ENCODE data around the gene AEN. TPM values are rescaled to one million over a fixed set of nuclear protein-coding genes. Genes with fewer than 3 reads are reported as not detected.

The AEN gene
- total and polyA plus RNA-seq, 8 donors, result 1.8 to 35.3 (median 14.3) TPM

DNA sequence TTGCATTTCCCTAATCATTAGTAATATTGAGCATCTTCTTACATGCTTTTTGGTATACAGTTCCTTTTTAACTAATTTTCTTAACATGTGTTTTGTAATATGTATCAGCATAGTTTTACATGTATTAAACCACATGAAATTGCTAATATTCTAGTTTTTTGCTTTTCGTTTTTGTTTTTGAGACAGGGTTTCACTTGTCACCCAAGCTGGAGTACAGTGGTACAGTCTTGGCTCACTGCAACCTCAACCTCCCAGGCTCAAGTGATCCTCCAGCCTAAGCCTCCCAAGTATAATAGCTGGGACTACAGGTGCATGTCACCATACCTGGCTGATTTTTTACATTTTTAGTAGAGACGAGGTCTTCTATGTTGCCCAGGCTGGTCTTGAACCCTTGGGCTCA is 13.3 kb downstream of the AEN start:
- Histone ChIP-seq H3K27ac (peak overlapping the region in 4 of 5 donors; percentile 91 to 99 (median 98)), H3K4me1 (peaks cover 40 to 55% (median 49%) of the 10 kb centered on the region in 4 donors), H3K9me3 (no peaks in the 10 kb centered on the region), H3K36me3 (peaks cover 17 to 38% (median 31%) of the 10 kb centered on the region in 4 donors), H3K27me3 (no peaks in the 10 kb centered on the region), H3K4me3 (no peak overlapping the region)
- no peak for DNase-seq
- 87 to 100% (median 89%) methylated on average over 2 of the region's 2 CpGs for WGBS, 5 donors
- intact Hi-C loops (cut with DNase I; ENCODE audit: low total_unique reads), result no loop called here
- TF ChIP-seq, protein P1, sequence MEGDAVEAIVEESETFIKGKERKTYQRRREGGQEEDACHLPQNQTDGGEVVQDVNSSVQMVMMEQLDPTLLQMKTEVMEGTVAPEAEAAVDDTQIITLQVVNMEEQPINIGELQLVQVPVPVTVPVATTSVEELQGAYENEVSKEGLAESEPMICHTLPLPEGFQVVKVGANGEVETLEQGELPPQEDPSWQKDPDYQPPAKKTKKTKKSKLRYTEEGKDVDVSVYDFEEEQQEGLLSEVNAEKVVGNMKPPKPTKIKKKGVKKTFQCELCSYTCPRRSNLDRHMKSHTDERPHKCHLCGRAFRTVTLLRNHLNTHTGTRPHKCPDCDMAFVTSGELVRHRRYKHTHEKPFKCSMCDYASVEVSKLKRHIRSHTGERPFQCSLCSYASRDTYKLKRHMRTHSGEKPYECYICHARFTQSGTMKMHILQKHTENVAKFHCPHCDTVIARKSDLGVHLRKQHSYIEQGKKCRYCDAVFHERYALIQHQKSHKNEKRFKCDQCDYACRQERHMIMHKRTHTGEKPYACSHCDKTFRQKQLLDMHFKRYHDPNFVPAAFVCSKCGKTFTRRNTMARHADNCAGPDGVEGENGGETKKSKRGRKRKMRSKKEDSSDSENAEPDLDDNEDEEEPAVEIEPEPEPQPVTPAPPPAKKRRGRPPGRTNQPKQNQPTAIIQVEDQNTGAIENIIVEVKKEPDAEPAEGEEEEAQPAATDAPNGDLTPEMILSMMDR (IDR thresholded peaks at IDR 0.05), result no peak
- TF ChIP-seq POLR2A (IDR thresholded peaks at IDR 0.05) (no peak), POLR2AphosphoS5 (IDR thresholded peaks at IDR 0.05) (no peak), EP300 (IDR thresholded peaks at IDR 0.05) (no peak)

DNA sequence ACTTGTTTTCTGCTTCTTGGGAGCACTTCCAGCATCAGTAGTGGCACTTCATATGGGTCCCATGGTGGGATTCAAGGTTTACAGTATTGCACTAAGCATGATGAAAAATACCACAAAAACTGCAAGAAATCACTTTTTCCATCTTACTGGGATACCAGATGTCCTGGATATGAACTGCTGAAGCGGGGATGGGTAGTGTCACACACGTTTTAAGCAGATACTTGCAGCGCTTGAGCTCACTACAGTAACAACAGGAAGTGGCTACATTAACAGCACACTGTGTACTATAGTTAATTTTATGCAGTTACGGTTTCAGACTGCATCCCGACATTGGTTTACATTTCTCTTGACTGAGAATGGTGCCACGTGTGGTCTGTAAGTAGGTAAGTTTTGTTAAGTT is 14.2 kb downstream of the AEN start:
- 36 to 57% (median 42%) methylated on average over 6 of the region's 6 CpGs for WGBS, 5 donors
- H3K27ac ChIP-seq, result peak overlapping the region; percentile 62 to 99 (median 97)
- H3K36me3 ChIP-seq, result peaks cover 8 to 29% (median 22%) of the 10 kb centered on the region in 4 donors
- no peak overlapping the region for H3K4me3 ChIP-seq
- peaks cover 44 to 55% (median 50%) of the 10 kb centered on the region in 4 donors for H3K4me1 ChIP-seq
- no peaks in the 10 kb centered on the region for H3K9me3 ChIP-seq
- TF ChIP-seq, protein P1 (IDR thresholded peaks at IDR 0.05), result no peak
- peak; percentile 16 to 65 (median 63) for TF ChIP-seq POLR2AphosphoS5 (IDR thresholded peaks at IDR 0.05)
- no peaks in the 10 kb centered on the region for H3K27me3 ChIP-seq
- DNase-seq, result peak in 1 of 2 donors; percentile 62
- intact Hi-C loops (cut with DNase I; ENCODE audit: low total_unique reads), result no loop called here

DNA sequence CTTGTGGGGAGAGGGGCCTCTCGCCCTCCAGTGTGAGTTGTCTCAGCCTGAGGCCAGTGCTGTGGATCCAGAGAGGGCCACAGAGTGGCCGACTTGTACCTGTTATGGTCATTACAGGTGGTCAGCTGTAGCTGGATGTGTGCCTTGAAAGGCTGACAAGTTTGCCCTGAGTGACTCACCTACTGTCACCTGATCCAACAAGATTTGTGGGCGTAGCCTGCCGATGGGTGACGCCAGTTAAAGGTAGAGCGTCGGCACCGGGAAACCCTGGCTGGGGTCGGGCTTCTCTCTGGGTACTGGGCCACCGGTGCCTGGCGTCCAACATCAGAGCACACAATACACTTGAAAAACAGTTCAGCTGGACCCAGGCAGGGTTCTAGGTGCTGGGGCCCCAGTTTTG is 14.9 kb downstream of the AEN start:
- Histone ChIP-seq H3K9me3 (no peaks in the 10 kb centered on the region), H3K27ac (peak overlapping the region; percentile 91 to 99 (median 97)), H3K4me1 (peaks cover 50 to 58% (median 54%) of the 10 kb centered on the region in 4 donors), H3K36me3 (peaks cover under 1 to 23% (median 15%) of the 10 kb centered on the region in 4 donors), H3K4me3 (no peak overlapping the region), H3K27me3 (no peaks in the 10 kb centered on the region)
- WGBS, 5 donors, result 26 to 60% (median 40%) methylated on average over 10 to 11 of the region's 11 CpGs
- intact Hi-C loops (cut with DNase I; ENCODE audit: low total_unique reads), result no loop called here
- DNase-seq, result peak; percentile 88 to 89
- TF ChIP-seq EP300 (IDR thresholded peaks at IDR 0.05), result no peak
- TF ChIP-seq, protein P1 (IDR thresholded peaks at IDR 0.05), result no peak
- peak in 1 of 4 donors; percentile 57 for TF ChIP-seq POLR2A (IDR thresholded peaks at IDR 0.05)
- peak in 2 of 3 donors; percentile 87 to 89 for TF ChIP-seq POLR2AphosphoS5 (IDR thresholded peaks at IDR 0.05)

DNA sequence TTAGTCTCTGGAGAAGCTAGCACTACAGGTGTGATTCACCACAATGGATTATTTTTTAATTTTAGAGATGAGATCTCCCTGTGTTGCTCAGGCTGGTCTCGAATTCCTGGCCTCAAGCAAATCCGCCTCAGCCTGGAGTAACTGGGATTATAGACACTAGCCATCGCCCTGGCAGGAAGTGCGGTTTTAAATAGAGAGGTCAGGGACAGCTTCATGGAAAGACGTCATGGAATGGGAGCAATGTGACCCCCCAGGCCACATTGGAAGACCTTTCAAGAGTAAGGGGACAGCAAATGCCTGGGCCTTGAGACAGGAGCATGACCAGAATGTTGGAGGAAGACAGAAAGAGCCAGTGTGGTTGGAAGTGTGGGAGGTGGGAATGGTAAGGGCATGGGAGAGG is 15.5 kb downstream of the AEN start:
- 67 to 78% (median 73%) methylated on average over 5 of the region's 5 CpGs for WGBS, 5 donors
- intact Hi-C loops (cut with DNase I; ENCODE audit: low total_unique reads), result no loop called here
- Histone ChIP-seq H3K36me3 (peaks cover 0 to 17% (median 9%) of the 10 kb centered on the region in 4 donors), H3K4me1 (peaks cover 54 to 64% (median 58%) of the 10 kb centered on the region in 4 donors), H3K27ac (peak overlapping the region; percentile 91 to 99 (median 97)), H3K9me3 (no peaks in the 10 kb centered on the region), H3K27me3 (no peaks in the 10 kb centered on the region), H3K4me3 (no peak overlapping the region)
- no peak for TF ChIP-seq EP300 (IDR thresholded peaks at IDR 0.05)
- TF ChIP-seq, protein P1 (IDR thresholded peaks at IDR 0.05), result no peak
- TF ChIP-seq POLR2AphosphoS5 (IDR thresholded peaks at IDR 0.05), result no peak
- TF ChIP-seq POLR2A (IDR thresholded peaks at IDR 0.05), result no peak
- no peak for DNase-seq
